Measurements from ENCODE around the gene AGBL4.
A peak's percentile ranks its signal among the peaks of the same experiment; 100 is the strongest.
"Not testable (repeated sequence)": the region's sequence is repeated elsewhere in the genome, so short reads cannot be mapped to it uniquely, and the experiment has no call there.

Gene AGBL4

DNA sequence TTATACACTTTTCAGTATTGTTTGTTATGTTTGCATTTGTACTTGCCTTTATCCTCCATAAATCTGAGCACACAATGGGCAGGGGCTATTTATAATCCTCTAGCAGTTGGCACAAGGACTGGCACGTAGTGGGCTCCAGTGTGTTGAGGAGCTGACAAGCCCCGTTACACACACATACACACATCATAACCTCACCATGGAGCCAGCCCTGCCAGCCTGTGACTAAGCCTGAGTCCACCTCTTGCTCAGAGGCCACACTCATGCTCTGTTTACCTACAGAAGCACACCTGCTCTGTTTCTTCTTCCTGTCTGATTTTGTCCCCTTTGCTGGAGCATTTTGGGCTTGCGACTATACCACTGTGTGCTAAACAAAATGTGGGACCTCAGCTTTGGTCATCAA is 1487.3 kb downstream of the AGBL4 start:
- DNase-seq (ENCODE audit: low spot score), result no peak

DNA sequence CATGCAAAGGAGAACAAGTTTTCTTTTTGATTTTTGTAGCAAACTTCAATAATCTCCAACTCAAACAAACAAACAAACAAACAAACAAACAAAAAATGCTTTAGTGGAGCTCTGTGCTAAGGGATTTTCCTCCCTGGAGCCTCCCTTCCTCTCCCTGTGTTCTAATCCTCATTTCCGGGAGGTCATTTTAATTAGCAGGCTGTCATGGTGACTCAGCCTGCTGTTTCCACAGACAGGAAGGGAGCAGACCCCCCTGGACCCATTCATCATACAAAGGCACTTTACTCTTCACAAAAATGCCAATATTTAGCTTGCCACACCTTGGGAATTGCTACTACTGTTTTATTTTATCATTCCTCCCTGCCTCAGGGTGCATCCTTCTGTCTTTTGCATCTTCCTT is 1490.8 kb downstream of the AGBL4 start:
- DNase-seq (ENCODE audit: low spot score), result no peak

DNA sequence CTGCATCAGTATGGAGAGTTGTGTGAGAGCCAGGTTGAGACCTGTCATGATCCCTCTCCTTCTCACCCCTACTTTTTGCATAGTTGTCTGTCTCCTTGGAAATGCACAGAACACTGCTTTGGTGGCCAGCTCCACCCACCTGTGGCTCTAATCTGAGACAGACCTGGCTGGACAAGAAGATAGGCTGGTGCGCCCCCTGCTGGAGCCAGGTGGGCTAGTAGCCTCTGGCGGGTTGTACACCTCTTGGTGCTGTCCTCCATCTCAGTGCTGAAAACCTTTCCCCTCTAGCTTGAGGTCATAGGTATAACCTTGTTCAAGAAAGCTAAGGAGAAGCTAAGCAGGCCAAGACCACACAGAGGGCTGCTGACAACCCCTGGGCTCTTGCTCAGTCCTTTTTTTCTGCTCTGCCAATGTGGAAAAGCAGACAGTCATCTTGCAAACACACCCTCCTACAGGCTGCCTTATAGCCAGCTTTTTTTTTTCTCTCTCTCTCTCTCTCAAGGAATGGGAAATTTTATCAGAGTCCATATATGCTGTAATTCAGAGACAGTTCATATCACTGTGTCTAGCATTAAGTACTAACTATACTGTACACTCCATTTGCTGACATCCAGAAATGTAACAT is 1492.9 kb downstream of the AGBL4 start:
- DNase-seq (ENCODE audit: low spot score), result peak; percentile 79

DNA sequence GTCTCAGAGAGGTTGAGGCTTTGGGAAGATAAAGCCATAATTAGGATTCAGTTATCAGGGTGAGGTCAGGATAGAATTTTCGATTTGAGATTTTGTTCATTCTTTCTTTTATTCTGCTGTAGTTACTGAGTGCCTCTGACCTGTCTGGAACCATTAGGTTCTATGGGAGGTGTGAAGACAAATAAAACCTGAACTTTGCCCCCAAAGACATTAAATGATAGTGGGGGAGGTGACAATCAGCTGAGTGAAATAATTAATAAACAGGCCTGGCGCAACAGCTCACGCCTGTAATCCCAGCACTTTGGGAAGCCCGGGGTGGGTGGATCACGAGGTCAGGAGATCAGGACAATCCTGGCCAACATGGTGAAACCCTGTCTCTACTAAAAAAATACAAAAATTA is 1496.7 kb downstream of the AGBL4 start:
- DNase-seq (ENCODE audit: low spot score), result no peak

DNA sequence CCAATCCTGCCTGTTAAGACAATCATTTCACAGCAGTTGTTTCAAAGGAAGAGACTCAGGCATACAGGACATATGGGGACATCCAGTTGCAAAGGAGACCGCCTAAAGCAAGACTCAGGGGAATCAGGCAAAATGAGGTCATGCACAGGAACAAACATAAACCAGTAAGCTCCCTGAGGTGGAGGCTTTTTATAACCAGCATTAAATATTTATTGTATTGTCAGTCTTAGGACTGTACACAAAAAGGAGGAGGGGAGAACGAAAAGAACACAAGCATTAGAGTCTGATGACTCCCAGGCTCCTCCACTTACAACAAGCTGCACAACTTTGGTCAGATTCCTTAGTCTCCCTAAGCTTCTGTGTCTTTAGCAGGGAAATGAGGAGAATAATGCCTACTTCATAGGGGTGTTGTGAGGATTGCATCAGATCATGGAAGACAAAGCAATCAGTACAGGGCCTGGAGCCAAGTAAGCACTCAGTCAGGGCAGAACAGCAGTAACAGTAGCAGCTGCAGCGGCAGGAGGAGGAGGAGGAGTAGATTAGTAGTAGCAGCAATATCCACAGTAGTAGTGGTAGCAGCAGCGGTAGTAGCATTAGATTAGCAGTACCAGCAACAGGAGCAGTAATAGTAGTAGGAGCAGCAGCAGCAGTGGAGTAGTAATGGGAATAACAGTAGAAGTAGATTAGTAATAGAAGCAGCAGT is 1497.6 kb downstream of the AGBL4 start:
- no peak for DNase-seq (ENCODE audit: low spot score)

DNA sequence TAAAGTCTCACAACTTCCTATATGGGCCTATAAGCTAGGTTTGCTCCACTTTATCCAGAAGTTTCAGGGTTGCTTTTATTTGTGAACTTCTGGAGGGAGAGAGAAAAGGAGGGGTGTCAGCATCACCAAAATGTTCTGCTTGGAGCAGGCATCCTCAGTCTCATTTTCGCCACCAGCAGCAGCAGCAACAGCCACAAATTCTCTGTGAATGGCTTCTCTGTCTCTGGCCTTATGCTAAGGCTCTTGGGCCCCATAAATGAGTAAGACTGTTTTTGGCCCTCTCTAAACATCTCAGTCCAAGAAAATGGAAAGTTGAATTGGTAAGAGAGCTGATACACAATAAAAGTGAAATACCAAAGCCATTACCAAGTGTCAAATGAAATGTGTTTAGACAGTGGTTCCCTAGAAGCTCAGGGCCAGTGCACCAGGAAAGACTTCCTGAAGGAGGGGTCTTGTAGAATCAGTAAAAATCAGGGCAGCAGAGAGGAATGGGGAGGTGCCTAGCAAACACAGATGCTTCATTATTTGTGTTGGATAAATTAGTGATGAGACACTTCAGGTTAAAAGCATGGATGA is 1498.8 kb downstream of the AGBL4 start:
- no peak for DNase-seq (ENCODE audit: low spot score)

DNA sequence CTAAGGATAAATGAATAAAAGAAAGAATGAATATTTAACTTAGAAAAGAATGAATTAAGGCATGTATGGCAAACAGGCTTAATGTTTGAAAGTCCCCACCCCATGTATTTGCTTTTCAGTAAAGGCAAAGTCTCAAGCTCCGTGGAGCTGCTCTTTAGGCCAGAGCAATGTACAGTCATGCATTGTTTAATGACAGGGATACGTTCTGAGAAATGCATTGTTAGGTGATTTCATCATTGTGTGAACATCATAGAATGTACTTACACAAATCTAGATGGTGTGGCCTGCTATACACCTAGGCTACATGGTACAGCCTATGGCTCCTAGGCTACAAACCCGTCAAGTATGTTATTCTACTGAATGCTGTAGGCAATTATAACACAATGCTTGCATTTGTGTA is 1500.2 kb downstream of the AGBL4 start:
- DNase-seq (ENCODE audit: low spot score), result no peak

DNA sequence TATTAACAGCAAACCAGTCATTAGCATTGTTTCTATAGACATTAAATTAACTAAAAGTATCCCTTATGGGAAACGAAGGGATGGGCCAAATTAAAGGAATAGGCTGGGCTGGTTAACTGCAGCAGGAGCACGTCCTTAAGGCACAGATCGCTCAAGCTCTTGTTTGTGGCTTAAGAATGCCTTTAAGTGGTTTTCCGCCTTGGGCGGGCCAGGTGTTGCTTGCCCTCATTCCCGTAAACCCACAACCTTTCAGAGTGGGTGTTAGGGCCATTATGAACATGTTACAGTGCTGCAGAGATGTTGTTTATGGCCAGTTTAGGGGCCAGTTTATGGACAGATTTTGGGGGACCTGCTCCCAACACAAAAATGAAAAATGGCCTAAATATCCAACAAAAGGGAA is 1503.9 kb downstream of the AGBL4 start:
- DNase-seq (ENCODE audit: low spot score), result not testable (repeated sequence)

DNA sequence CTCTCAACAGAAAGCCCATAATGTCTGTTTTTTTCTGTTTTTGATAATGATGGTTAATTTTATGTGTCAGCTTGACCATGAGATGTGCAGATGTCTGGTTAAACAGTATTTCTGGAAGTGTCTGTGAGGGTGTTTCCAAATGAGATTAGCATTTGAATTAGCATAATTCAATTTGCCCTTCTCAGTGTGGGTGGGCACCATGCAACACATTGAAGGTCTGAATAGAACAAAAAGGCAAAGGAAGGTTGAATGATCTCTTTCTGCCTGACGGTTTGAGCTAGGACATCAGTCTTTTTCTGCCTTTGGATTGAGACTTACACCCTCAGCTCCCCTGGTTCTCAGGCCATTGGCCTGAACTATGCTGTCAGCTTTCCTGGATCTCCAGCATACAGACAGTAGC is 1516.9 kb downstream of the AGBL4 start:
- no peak for DNase-seq (ENCODE audit: low spot score)

DNA sequence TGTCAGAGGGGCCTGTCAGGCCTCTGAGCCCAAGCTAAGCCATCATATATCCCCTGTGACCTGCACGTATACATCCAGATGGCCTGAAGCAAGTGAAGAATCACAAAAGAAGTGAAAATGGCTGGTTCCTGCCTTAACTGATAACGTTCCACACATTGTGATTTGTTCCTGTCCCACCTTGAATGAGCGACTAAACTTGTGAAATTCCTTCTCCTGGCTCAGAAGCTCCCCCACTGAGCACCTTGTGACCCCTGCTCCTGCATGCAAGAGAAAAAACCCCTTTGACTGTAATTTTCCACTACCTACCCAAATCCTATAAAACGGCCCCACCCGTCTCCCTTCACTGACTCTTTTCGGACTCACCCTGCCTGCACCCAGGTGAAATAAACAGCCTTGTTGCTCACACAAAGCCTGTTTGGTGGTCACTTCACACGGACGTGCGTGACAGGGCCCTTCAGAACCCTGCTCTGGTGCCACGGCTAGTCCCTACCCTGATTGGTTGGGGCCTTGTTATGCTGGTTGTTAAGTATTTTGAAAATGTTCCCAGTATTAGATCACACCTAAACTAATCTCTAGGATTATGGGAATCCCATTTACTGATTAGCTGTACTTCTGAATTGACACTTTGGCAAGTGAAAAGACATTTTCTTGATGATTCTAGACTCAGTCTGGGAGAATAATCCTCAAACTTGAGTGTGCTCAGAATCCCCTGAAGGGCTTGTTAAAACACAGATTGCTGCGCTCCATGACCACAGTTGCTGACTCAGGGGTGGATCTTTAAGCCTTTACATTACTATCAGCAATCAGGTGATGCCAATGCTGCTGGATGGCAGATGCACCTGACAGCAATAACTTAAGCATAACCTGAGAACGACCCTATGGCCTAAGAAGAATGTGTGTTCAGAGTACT is 1523.0 kb downstream of the AGBL4 start:
- DNase-seq (ENCODE audit: low spot score), result no peak

DNA sequence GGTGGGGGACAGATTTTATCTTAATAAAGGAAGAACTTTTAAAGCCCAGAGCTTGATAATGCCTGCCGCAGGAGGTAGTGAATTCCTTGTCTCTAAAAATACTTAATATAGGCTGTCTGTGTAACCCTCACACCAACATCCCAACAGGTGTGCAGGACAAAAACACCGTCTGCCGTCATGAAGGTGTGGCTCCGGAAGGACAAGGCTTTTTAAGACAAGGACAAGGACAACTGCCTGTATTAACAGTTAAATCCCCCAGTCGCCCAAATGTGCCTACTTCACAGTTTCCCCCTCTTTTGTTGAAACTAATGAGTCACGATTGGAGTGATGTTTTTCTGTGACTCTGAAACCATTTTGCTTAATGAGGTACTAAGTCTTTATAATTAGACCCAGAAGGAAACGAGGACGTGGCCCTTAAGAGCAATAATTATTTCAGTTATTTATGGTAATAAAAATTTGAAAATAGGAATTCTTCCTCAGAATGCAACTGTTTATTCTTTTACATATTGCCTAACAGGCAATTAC is 1524.5 kb downstream of the AGBL4 start:
- DNase-seq (ENCODE audit: low spot score), result no peak

DNA sequence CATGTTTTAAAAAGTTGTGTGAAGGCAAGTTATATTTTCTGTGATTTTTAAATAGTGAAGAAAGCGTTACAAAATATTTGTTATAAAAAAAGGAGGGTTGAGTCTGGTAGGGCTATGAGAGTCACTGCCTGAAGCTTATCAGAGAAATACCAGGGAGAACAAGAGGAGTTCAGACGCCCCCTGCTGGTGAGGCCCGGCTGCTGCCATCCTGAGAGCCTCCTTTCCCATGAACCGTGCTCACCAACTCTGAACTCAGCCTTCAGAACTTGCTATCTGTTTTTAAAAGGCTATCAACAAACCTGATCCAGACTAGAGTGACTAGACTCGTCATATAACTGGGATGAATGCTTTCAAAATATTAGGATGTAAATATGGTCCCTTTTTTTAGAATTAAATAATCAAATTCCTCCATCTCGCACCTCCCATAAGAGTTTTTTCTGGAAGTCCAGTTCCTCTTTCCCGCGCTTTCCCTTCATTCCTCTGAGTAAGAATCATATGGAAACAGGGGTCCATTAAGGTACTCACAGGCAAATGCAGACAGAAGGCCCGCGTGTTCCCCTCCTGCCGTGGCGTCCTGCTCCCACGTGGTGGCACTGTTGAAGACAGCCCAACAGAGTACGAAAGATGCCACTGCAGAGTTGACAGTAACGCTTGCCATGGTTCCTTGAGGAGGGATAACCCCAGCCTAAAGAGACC is 1525.5 kb downstream of the AGBL4 start:
- peak; percentile 36 for DNase-seq (ENCODE audit: low spot score)

DNA sequence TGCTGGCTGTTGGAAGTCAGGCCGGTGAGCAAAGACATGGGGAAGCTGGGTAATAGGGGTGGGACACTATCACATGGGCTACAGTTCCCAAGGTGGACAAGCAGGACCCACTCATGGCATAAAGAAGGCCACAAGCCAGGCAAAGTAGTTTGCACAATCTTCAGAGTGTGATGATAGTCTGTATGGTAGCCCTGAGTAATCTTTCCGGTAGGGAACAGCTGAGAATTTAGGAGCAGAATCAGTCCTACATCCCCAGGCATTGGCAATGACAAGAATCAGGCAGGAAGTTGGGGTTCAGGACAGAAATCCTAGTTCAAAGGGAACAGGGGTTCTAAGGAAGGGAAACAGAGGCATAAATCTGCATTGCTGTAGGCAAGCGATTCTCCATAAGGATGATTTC is 1527.8 kb downstream of the AGBL4 start:
- no peak for DNase-seq (ENCODE audit: low spot score)

DNA sequence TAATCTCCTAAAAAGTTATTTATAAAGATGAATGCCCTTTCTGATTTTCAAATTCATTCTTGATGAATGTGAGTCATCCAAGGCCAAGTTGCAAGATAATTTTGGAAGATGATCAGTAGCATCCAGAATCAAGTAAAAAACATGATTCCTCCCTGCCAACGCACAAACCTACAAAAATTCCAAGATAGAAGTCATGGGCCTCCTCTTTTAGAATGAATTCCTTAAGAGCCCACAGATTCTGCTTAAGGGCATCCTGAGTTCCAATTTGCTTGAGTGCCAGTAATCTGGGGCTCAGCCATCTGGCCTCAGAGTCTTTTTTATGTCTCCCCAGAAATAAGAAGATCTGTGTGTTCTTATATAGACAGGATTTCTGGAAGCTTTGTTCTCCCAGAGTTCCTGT is 1528.6 kb downstream of the AGBL4 start:
- DNase-seq (ENCODE audit: low spot score), result no peak

DNA sequence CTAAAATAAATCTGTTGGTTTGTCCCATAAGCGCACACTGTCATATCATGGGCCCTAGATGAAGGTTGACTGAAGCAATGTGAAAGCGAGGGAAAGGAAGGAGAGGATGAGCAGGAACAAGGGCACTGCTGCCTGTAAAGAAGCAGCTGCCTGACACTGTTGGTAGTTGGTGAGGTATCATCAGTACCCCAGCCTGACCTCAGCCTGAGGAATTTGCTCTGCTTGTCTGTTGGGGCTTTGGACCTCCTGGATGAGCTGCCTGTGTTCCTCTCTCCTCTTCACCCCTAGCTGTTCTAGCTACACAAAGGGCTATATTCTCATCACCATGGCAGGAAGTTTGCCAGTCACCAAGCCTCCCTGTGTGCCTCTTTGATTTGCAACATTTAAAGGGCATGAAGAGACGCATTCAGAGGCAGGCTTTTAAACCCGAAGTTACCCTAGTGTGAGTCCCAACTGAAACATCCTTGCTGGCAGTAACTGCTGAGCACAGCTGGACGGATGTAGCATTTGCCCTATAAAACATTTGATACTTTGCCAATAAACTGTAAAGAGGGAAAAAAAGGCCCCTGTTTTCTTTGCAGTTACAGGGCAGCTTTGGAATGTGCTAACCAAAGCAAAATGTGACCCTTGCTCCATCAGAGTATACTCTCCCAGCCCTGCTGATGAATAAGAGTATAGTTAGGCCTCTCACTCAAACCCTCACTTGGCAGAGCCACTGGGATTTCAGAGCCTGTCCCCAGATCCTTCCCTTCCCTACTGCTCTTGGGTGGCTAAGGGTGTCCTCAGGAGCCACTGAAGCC is 1529.6 kb downstream of the AGBL4 start:
- DNase-seq (ENCODE audit: low spot score), result peak; percentile 78

DNA sequence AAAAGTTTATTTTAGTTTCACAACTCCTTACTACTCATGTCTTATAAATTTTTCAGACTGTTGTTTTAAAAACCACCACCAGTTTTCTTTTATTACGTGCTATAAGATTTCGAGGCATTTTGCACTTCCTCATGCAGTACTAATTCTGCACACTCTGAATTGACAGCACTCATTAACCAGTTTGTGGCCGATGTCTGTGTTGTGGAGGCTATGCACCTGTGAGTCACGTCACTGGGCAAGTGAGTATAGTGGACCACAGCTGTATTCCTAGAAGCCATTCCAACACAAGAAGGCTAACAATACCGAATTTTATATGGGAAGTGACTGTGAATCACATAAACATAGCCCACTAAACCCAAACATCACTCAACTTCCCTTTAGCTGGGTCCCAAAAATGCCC is 1530.7 kb downstream of the AGBL4 start:
- no peak for DNase-seq (ENCODE audit: low spot score)

DNA sequence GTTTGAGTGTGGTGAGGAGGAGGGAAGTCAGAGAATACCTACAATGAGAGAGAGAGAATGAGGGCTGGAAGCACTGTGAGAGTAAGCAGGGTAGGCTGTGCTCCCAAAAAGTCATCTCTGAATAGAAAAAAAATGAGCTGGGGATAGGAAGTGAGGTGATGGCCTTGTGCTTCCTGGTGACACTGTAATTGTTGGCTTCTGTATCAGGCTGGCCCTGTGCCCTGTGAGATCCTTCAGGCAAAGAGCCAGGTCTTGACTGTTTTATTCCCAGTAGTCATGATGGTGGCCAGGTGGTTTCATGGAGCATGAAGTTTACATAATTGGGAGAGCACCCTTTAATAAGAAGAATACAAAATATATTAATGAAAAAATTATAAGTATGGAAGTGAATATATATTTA is 1531.4 kb downstream of the AGBL4 start:
- DNase-seq (ENCODE audit: low spot score), result no peak

DNA sequence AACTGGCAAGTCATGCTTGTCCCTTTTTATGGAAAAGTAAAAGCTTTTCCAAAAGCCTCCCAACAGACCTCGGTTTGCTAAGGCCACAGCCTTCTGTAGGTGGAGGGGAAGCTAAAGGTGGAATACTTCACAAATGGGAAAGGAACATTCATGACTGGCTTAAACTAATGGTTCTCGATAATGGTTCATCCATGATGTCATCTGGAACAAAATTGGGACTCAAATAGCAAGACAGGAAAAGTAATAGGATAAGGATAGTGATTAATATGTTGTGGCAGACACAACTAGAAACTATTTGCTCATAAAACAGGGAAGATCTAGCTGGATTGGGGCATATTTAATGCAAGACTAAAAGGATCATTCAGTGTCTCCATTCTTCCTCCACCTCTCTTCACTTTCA is 1535.0 kb downstream of the AGBL4 start:
- DNase-seq (ENCODE audit: low spot score), result no peak
